ENCODE results near the gene ATP13A2. TPM values are rescaled to one million over a fixed set of nuclear protein-coding genes. Genes with fewer than 3 reads are reported as not detected.
A peak's percentile ranks its signal among the peaks of the same experiment; 100 is the strongest.

Gene ATP13A2
- total and polyA plus RNA-seq, 10 donors = 13.7 to 83.9 (median 55.5) TPM

GRCh38 chr1:17013491-17014320 is 2.0 kb upstream of the ATP13A2 start:
- Histone ChIP-seq H3K36me3 (peaks cover 0 to 14% (median 13%) of the 10 kb centered on the region in 6 donors), H3K9me3 (no peaks in the 10 kb centered on the region), H3K4me1 (peaks cover 24 to 79% (median 59%) of the 10 kb centered on the region in 6 donors), H3K27ac (peak overlapping the region in 2 of 8 donors; percentile 34 to 38), H3K4me3 (no peak overlapping the region), H3K27me3 (replicated peaks in 1 of 7) (no peaks in the 10 kb centered on the region)
- TF ChIP-seq CTCF (IDR thresholded peaks at IDR 0.05 in 8 of 11, conservative IDR thresholded peaks at IDR 0.05 in 3 of 11) (no peak), POLR2AphosphoS5 (IDR thresholded peaks at IDR 0.05) (peak in 2 of 3 donors; percentile 7 to 10)
- intact Hi-C loops (cut with DNase I; ENCODE audit: low total_unique reads) = no loop called here
- WGBS, 5 donors = 29 to 43% (median 37%) methylated on average over 13 of the region's 13 CpGs
- DNase-seq = peak; percentile 78

GRCh38 chr1:17012775-17013490 is 1.2 kb upstream of the ATP13A2 start:
- Histone ChIP-seq H3K9me3 (no peaks in the 10 kb centered on the region), H3K4me1 (peaks cover 24 to 83% (median 61%) of the 10 kb centered on the region in 6 donors), H3K27ac (peak overlapping the region in 1 of 8 donors; percentile 38), H3K4me3 (no peak overlapping the region), H3K27me3 (replicated peaks in 1 of 7) (no peaks in the 10 kb centered on the region), H3K36me3 (peaks cover 0 to 7% (median 5%) of the 10 kb centered on the region in 6 donors)
- no peak for DNase-seq
- TF ChIP-seq CTCF (IDR thresholded peaks at IDR 0.05 in 8 of 11, conservative IDR thresholded peaks at IDR 0.05 in 3 of 11) = no peak
- no peak for TF ChIP-seq POLR2A (IDR thresholded peaks at IDR 0.05)
- no peak for TF ChIP-seq POLR2AphosphoS5 (IDR thresholded peaks at IDR 0.05)
- intact Hi-C loops (cut with DNase I; ENCODE audit: low total_unique reads) = no loop called here
- WGBS, 5 donors = 67 to 85% (median 77%) methylated on average over 8 to 9 of the region's 9 CpGs

- Histone ChIP-seq H3K27me3 (replicated peaks in 1 of 7) (no peaks in the 10 kb centered on the region), H3K36me3 (peaks cover 0 to 13% (median 2%) of the 10 kb centered on the region in 6 donors), H3K27ac (peak overlapping the region; percentile 29 to 88 (median 70)), H3K4me1 (peaks cover 24 to 79% (median 60%) of the 10 kb centered on the region in 6 donors), H3K9me3 (no peaks in the 10 kb centered on the region), H3K4me3 (peak overlapping the region; percentile 75 to 97 (median 92))
- intact Hi-C loops (cut with DNase I; ENCODE audit: low total_unique reads) = no loop called here
- TF ChIP-seq POLR2A (IDR thresholded peaks at IDR 0.05) (no peak), POLR2AphosphoS5 (IDR thresholded peaks at IDR 0.05) (no peak), CTCF (IDR thresholded peaks at IDR 0.05 in 8 of 11, conservative IDR thresholded peaks at IDR 0.05 in 3 of 11) (no peak)
- no peak for DNase-seq
- 0 to 2% (median 0%) methylated on average over 15 of the region's 15 CpGs for WGBS, 5 donors
Measured at GRCh38 chr1:17011092-17011438, 663 bp downstream of the ATP13A2 start.

GRCh38 chr1:17009706-17010105 is 2.0 kb downstream of the ATP13A2 start:
- DNase-seq = peak; percentile 76
- 10 to 22% (median 17%) methylated on average over 4 of the region's 4 CpGs for WGBS, 5 donors
- Histone ChIP-seq H3K36me3 (peaks cover 0 to 26% (median 16%) of the 10 kb centered on the region in 6 donors), H3K4me1 (peaks cover 24 to 65% (median 55%) of the 10 kb centered on the region in 6 donors), H3K9me3 (no peaks in the 10 kb centered on the region), H3K27me3 (replicated peaks in 1 of 7) (no peaks in the 10 kb centered on the region), H3K4me3 (peak overlapping the region in 3 of 8 donors; percentile 75 to 97 (median 92)), H3K27ac (peak overlapping the region in 6 of 8 donors; percentile 62 to 88 (median 76))
- intact Hi-C loops (cut with DNase I; ENCODE audit: low total_unique reads) = no loop called here
- no peak for TF ChIP-seq CTCF (IDR thresholded peaks at IDR 0.05 in 8 of 11, conservative IDR thresholded peaks at IDR 0.05 in 3 of 11)
- TF ChIP-seq POLR2A (IDR thresholded peaks at IDR 0.05) = no peak
- TF ChIP-seq POLR2AphosphoS5 (IDR thresholded peaks at IDR 0.05) = peak in 1 of 3 donors; percentile 54

Measured in spleen (tissue), 11 donors.